Measurements from ENCODE around the gene SELENOK. TPM values are rescaled to one million over a fixed set of nuclear protein-coding genes. Genes with fewer than 3 reads are reported as not detected.
"Not testable (repeated sequence)": the region's sequence is repeated elsewhere in the genome, so short reads cannot be mapped to it uniquely, and the experiment has no call there.

Gene SELENOK
- total and polyA plus RNA-seq, 5 donors from 2014 or later: 127 to 158 (median 145) TPM

GRCh38 chr3:53935283-53935901, 43.7 kb upstream of the SELENOK start:
- H3K9me3 ChIP-seq (ENCODE audit: control insufficient read depth in 2 of 2, low read length in 2 of 2): peaks cover 5 to 6% of the 10 kb centered on the region in 2 experiments
- no peaks in the 10 kb centered on the region for H3K36me3 ChIP-seq (ENCODE audit: control insufficient read depth, insufficient read depth, low read length)
- no peak overlapping the region for H3K27ac ChIP-seq (ENCODE audit: insufficient read depth, low read length, poor library complexity, severe bottlenecking)
- Mint-ChIP-seq H3K4me1 (peaks cover 0 to 4% (median 0%) of the 10 kb centered on the region in 4 donors), H3K36me3 (no peaks in the 10 kb centered on the region), H3K27me3 (peaks cover 22% of the 10 kb centered on the region), H3K9me3 (peaks cover 0 to 11% (median 5%) of the 10 kb centered on the region in 7 donors), H3K27ac (no peak overlapping the region), H3K4me3 (no peak overlapping the region)
- no peak for ATAC-seq (ENCODE audit: low read depth in 2 of 2)
- no peaks in the 10 kb centered on the region for H3K4me1 ChIP-seq (ENCODE audit: control insufficient read depth, insufficient read depth, low read length, poor library complexity, severe bottlenecking)
- peaks cover 13% of the 10 kb centered on the region for H3K27me3 ChIP-seq (ENCODE audit: control insufficient read depth, insufficient read depth, low read length)
- no peak for DNase-seq
- no peak overlapping the region for H3K4me3 ChIP-seq (ENCODE audit: low read depth, low read length)

GRCh38 chr3:53927208-53927872, 35.7 kb upstream of the SELENOK start:
- H3K27ac Mint-ChIP-seq; H3K4me1 Mint-ChIP-seq; H3K4me1 ChIP-seq (ENCODE audit: control insufficient read depth, insufficient read depth, low read length, poor library complexity, severe bottlenecking); H3K9me3 ChIP-seq (ENCODE audit: control insufficient read depth in 2 of 2, low read length in 2 of 2); H3K36me3 Mint-ChIP-seq; H3K36me3 ChIP-seq (ENCODE audit: control insufficient read depth, insufficient read depth, low read length); DNase-seq; H3K27me3 ChIP-seq (ENCODE audit: control insufficient read depth, insufficient read depth, low read length); H3K9me3 Mint-ChIP-seq; H3K27ac ChIP-seq (ENCODE audit: insufficient read depth, low read length, poor library complexity, severe bottlenecking); H3K4me3 Mint-ChIP-seq; H3K4me3 ChIP-seq (ENCODE audit: low read depth, low read length); ATAC-seq (ENCODE audit: low read depth in 2 of 2): not testable (repeated sequence)
- H3K27me3 Mint-ChIP-seq: peaks cover 11% of the 10 kb centered on the region

GRCh38 chr3:53921296-53921695, 29.6 kb upstream of the SELENOK start:
- peak in 2 of 3 donors; percentile 10 to 28 for DNase-seq
- Mint-ChIP-seq H3K9me3 (peaks cover 0 to 9% (median 2%) of the 10 kb centered on the region in 7 donors), H3K36me3 (peaks cover 5% of the 10 kb centered on the region), H3K4me3 (no peak overlapping the region), H3K4me1 (no peaks in the 10 kb centered on the region), H3K27ac (no peak overlapping the region), H3K27me3 (peaks cover 21% of the 10 kb centered on the region)
- no peaks in the 10 kb centered on the region for H3K36me3 ChIP-seq (ENCODE audit: control insufficient read depth, insufficient read depth, low read length)
- H3K27me3 ChIP-seq (ENCODE audit: control insufficient read depth, insufficient read depth, low read length): peaks cover 13% of the 10 kb centered on the region
- H3K4me3 ChIP-seq (ENCODE audit: low read depth, low read length): no peak overlapping the region
- no peaks in the 10 kb centered on the region for H3K9me3 ChIP-seq (ENCODE audit: control insufficient read depth in 2 of 2, low read length in 2 of 2)
- H3K4me1 ChIP-seq (ENCODE audit: control insufficient read depth, insufficient read depth, low read length, poor library complexity, severe bottlenecking): no peaks in the 10 kb centered on the region
- no peak overlapping the region for H3K27ac ChIP-seq (ENCODE audit: insufficient read depth, low read length, poor library complexity, severe bottlenecking)
- ATAC-seq (ENCODE audit: low read depth in 2 of 2): no peak

- Histone ChIP-seq H3K4me3 (ENCODE audit: low read depth, low read length) (no peak overlapping the region), H3K36me3 (ENCODE audit: control insufficient read depth, insufficient read depth, low read length) (no peaks in the 10 kb centered on the region), H3K9me3 (ENCODE audit: control insufficient read depth in 2 of 2, low read length in 2 of 2) (no peaks in the 10 kb centered on the region), H3K27me3 (ENCODE audit: control insufficient read depth, insufficient read depth, low read length) (peaks cover 22% of the 10 kb centered on the region), H3K4me1 (ENCODE audit: control insufficient read depth, insufficient read depth, low read length, poor library complexity, severe bottlenecking) (no peaks in the 10 kb centered on the region), H3K27ac (ENCODE audit: insufficient read depth, low read length, poor library complexity, severe bottlenecking) (no peak overlapping the region)
- Mint-ChIP-seq H3K4me1 (no peaks in the 10 kb centered on the region), H3K27me3 (peaks cover 28% of the 10 kb centered on the region), H3K36me3 (peaks cover 5% of the 10 kb centered on the region), H3K9me3 (peaks cover 0 to 9% (median 2%) of the 10 kb centered on the region in 7 donors), H3K4me3 (no peak overlapping the region), H3K27ac (no peak overlapping the region)
- ATAC-seq (ENCODE audit: low read depth in 2 of 2): no peak
- no peak for DNase-seq
These were observed 28.1 kb upstream of the SELENOK start for GRCh38 chr3:53919741-53920140.

GRCh38 chr3:53913401-53913800, 21.7 kb upstream of the SELENOK start:
- DNase-seq (no peak), ATAC-seq (ENCODE audit: low read depth in 2 of 2) (no peak)
- H3K36me3 Mint-ChIP-seq: no peaks in the 10 kb centered on the region
- H3K27ac Mint-ChIP-seq: no peak overlapping the region
- peaks cover 68% of the 10 kb centered on the region for H3K27me3 Mint-ChIP-seq
- Histone ChIP-seq H3K36me3 (ENCODE audit: control insufficient read depth, insufficient read depth, low read length) (no peaks in the 10 kb centered on the region), H3K4me3 (ENCODE audit: low read depth, low read length) (no peak overlapping the region), H3K27me3 (ENCODE audit: control insufficient read depth, insufficient read depth, low read length) (peaks cover 18% of the 10 kb centered on the region), H3K4me1 (ENCODE audit: control insufficient read depth, insufficient read depth, low read length, poor library complexity, severe bottlenecking) (no peaks in the 10 kb centered on the region), H3K9me3 (ENCODE audit: control insufficient read depth in 2 of 2, low read length in 2 of 2) (no peaks in the 10 kb centered on the region), H3K27ac (ENCODE audit: insufficient read depth, low read length, poor library complexity, severe bottlenecking) (no peak overlapping the region)
- H3K4me3 Mint-ChIP-seq: no peak overlapping the region
- no peaks in the 10 kb centered on the region for H3K4me1 Mint-ChIP-seq
- peaks cover 0 to 11% (median 2%) of the 10 kb centered on the region in 7 donors for H3K9me3 Mint-ChIP-seq

GRCh38 chr3:53902711-53903110, 11.1 kb upstream of the SELENOK start:
- ATAC-seq (ENCODE audit: low read depth in 2 of 2) (no peak), DNase-seq (no peak)
- Mint-ChIP-seq H3K4me1 (no peaks in the 10 kb centered on the region), H3K36me3 (no peaks in the 10 kb centered on the region), H3K9me3 (peaks cover 0 to 8% (median 1%) of the 10 kb centered on the region in 7 donors), H3K4me3 (no peak overlapping the region), H3K27ac (no peak overlapping the region), H3K27me3 (peaks cover 73% of the 10 kb centered on the region)
- H3K4me1 ChIP-seq (ENCODE audit: control insufficient read depth, insufficient read depth, low read length, poor library complexity, severe bottlenecking): no peaks in the 10 kb centered on the region
- H3K4me3 ChIP-seq (ENCODE audit: low read depth, low read length): no peak overlapping the region
- H3K27ac ChIP-seq (ENCODE audit: insufficient read depth, low read length, poor library complexity, severe bottlenecking): no peak overlapping the region
- no peaks in the 10 kb centered on the region for H3K9me3 ChIP-seq (ENCODE audit: control insufficient read depth in 2 of 2, low read length in 2 of 2)
- no peaks in the 10 kb centered on the region for H3K36me3 ChIP-seq (ENCODE audit: control insufficient read depth, insufficient read depth, low read length)
- peaks cover 22% of the 10 kb centered on the region for H3K27me3 ChIP-seq (ENCODE audit: control insufficient read depth, insufficient read depth, low read length)

GRCh38 chr3:53902067-53902466, 10.4 kb upstream of the SELENOK start:
- ATAC-seq (ENCODE audit: low read depth in 2 of 2) (no peak), DNase-seq (no peak)
- Mint-ChIP-seq H3K4me1 (no peaks in the 10 kb centered on the region), H3K36me3 (no peaks in the 10 kb centered on the region), H3K27me3 (peaks cover 73% of the 10 kb centered on the region), H3K9me3 (peaks cover 0 to 7% (median 1%) of the 10 kb centered on the region in 7 donors), H3K27ac (no peak overlapping the region), H3K4me3 (no peak overlapping the region)
- no peaks in the 10 kb centered on the region for H3K9me3 ChIP-seq (ENCODE audit: control insufficient read depth in 2 of 2, low read length in 2 of 2)
- no peaks in the 10 kb centered on the region for H3K4me1 ChIP-seq (ENCODE audit: control insufficient read depth, insufficient read depth, low read length, poor library complexity, severe bottlenecking)
- peaks cover 26% of the 10 kb centered on the region for H3K27me3 ChIP-seq (ENCODE audit: control insufficient read depth, insufficient read depth, low read length)
- no peaks in the 10 kb centered on the region for H3K36me3 ChIP-seq (ENCODE audit: control insufficient read depth, insufficient read depth, low read length)
- no peak overlapping the region for H3K27ac ChIP-seq (ENCODE audit: insufficient read depth, low read length, poor library complexity, severe bottlenecking)
- H3K4me3 ChIP-seq (ENCODE audit: low read depth, low read length): no peak overlapping the region

Measured in CD4-positive, CD25-positive, alpha-beta regulatory T cell (primary cell).